ENCODE measurements around the gene DYRK3.
"Not testable (repeated sequence)": the region's sequence is repeated elsewhere in the genome, so short reads cannot be mapped to it uniquely, and the experiment has no call there.

DYRK3 gene

GRCh38 chr1:206631085-206631509, 4.2 kb upstream of the DYRK3 start:
- DNase-seq, result peak; percentile 90

GRCh38 chr1:206633708-206634121, 1.6 kb upstream of the DYRK3 start:
- DNase-seq, result peak; percentile 82

GRCh38 chr1:206634365-206635079, 814 bp upstream of the DYRK3 start:
- peak; percentile 88 for DNase-seq

- no peak for DNase-seq
Observed at GRCh38 chr1:206635978-206636345, 626 bp downstream of the DYRK3 start.

GRCh38 chr1:206636671-206637070, 1.3 kb downstream of the DYRK3 start:
- DNase-seq, result no peak

GRCh38 chr1:206637605-206638004, 2.3 kb downstream of the DYRK3 start:
- no peak for DNase-seq

GRCh38 chr1:206642074-206642473, 6.7 kb downstream of the DYRK3 start:
- not testable (repeated sequence) for DNase-seq

- DNase-seq, result no peak
Observed at GRCh38 chr1:206643118-206643698, 7.9 kb downstream of the DYRK3 start.

- DNase-seq, result no peak
Observed at GRCh38 chr1:206646504-206646903, 11.2 kb downstream of the DYRK3 start.

- DNase-seq, result no peak
Observed at GRCh38 chr1:206647224-206647623, 11.9 kb downstream of the DYRK3 start.

GRCh38 chr1:206649261-206649921, 14.1 kb downstream of the DYRK3 start:
- DNase-seq, result no peak

GRCh38 chr1:206651014-206651413, 15.7 kb downstream of the DYRK3 start:
- DNase-seq, result no peak

GRCh38 chr1:206651958-206652890, 16.9 kb downstream of the DYRK3 start:
- no peak for DNase-seq

GRCh38 chr1:206653715-206654459, 18.6 kb downstream of the DYRK3 start:
- no peak for DNase-seq

- no peak for DNase-seq
Observed at GRCh38 chr1:206654828-206655227, 19.5 kb downstream of the DYRK3 start.

GRCh38 chr1:206655471-206655882, 20.1 kb downstream of the DYRK3 start:
- no peak for DNase-seq

GRCh38 chr1:206656936-206657335, 21.6 kb downstream of the DYRK3 start:
- no peak for DNase-seq

- DNase-seq, result no peak
Observed at GRCh38 chr1:206657751-206658150, 22.4 kb downstream of the DYRK3 start.

- peak; percentile 13 for DNase-seq
Observed at GRCh38 chr1:206658264-206658980, 23.1 kb downstream of the DYRK3 start.

GRCh38 chr1:206658981-206659273, 23.6 kb downstream of the DYRK3 start:
- DNase-seq, result no peak

- no peak for DNase-seq
Observed at GRCh38 chr1:206660136-206660535, 24.8 kb downstream of the DYRK3 start.

Measured in fibroblast of skin of abdomen (primary cell).